Thymus (tissue), 11 donors: ENCODE data around the gene OTUD5. TPM values are rescaled to one million over a fixed set of nuclear protein-coding genes. Genes with fewer than 3 reads are reported as not detected.

Experiments used
- DNase-seq, 9 donors: peaks; one replicate each; pipeline ENCODE4 v3.0.0-alpha.2; 2013; ENCODE audit warnings: low spot score in 9 of 9, low read depth in 6 of 9, missing footprints in 1 of 9
- H3K27ac ChIP-seq, 2 donors: one replicate each; pipeline ENCODE4 v1.5.1; 2013; ENCODE audit warnings: control low read depth in 1 of 2, low read depth in 1 of 2, low read length in 1 of 2, mild to moderate bottlenecking in 1 of 2, moderate library complexity in 1 of 2
- H3K27me3 ChIP-seq, 2 donors: one replicate each; pipeline ENCODE4 v1.5.1; 2013; ENCODE audit warnings: low read length in 1 of 2; ENCODE audit not compliant: control insufficient read depth in 2 of 2, insufficient read depth in 1 of 2
- H3K36me3 ChIP-seq, 2 donors: one replicate each; pipeline ENCODE4 v1.5.1; 2013; ENCODE audit warnings: low read length in 1 of 2, mild to moderate bottlenecking in 1 of 2, moderate library complexity in 1 of 2; ENCODE audit not compliant: control insufficient read depth in 2 of 2, insufficient read depth in 2 of 2
- H3K4me1 ChIP-seq, 2 donors: one replicate each; pipeline ENCODE4 v1.5.1; 2013; ENCODE audit warnings: low read length in 2 of 2; ENCODE audit not compliant: control insufficient read depth in 2 of 2, insufficient read depth in 2 of 2
- H3K4me3 ChIP-seq, 2 donors: one replicate each; pipeline ENCODE4 v1.5.1; 2013; ENCODE audit warnings: low read length in 2 of 2, control low read depth in 1 of 2, mild to moderate bottlenecking in 1 of 2
- H3K9me3 ChIP-seq, 2 donors: one replicate each; pipeline ENCODE4 v1.5.1; 2013; ENCODE audit warnings: low read length in 1 of 2, mild to moderate bottlenecking in 1 of 2; ENCODE audit not compliant: control insufficient read depth in 2 of 2, insufficient read depth in 1 of 2
- WGBS: extraction: QIAGEN DNeasy Blood & Tissue Kit; methylation state at CpG from one replicate; pipeline ENCODE4 v1.1.7; 2013; 5-methylcytosine and 5-hydroxymethylcytosine counted together
- polyA plus RNA-seq: library from polyadenylated mRNA; stranded (reverse); fragments of 200-250 nt; gene quantifications from one replicate; pipeline ENCODE4 v1.2.3, GENCODE V29; 2013
- total RNA-seq: library from RNA; stranded (reverse); fragments of 120-200 nt; gene quantifications from one replicate; pipeline ENCODE4 v1.2.4, GENCODE V29; 2013
- donor health status: healthy.

OTUD5 gene
- total and polyA plus RNA-seq, 2 donors, result 28.8 to 62.4 TPM

GRCh38 chrX:48968377-48968776 lies 11.0 kb upstream of the OTUD5 start:
- WGBS, result 97% methylated on average over 1 of the region's 1 CpG
- Histone ChIP-seq H3K27ac (no peak overlapping the region), H3K36me3 (no peaks in the 10 kb centered on the region), H3K4me3 (no peak overlapping the region), H3K9me3 (no peaks in the 10 kb centered on the region), H3K4me1 (peaks cover 3 to 12% of the 10 kb centered on the region in 2 donors), H3K27me3 (peaks cover 0 to 12% of the 10 kb centered on the region in 2 donors)
- DNase-seq, result no peak

DNA sequence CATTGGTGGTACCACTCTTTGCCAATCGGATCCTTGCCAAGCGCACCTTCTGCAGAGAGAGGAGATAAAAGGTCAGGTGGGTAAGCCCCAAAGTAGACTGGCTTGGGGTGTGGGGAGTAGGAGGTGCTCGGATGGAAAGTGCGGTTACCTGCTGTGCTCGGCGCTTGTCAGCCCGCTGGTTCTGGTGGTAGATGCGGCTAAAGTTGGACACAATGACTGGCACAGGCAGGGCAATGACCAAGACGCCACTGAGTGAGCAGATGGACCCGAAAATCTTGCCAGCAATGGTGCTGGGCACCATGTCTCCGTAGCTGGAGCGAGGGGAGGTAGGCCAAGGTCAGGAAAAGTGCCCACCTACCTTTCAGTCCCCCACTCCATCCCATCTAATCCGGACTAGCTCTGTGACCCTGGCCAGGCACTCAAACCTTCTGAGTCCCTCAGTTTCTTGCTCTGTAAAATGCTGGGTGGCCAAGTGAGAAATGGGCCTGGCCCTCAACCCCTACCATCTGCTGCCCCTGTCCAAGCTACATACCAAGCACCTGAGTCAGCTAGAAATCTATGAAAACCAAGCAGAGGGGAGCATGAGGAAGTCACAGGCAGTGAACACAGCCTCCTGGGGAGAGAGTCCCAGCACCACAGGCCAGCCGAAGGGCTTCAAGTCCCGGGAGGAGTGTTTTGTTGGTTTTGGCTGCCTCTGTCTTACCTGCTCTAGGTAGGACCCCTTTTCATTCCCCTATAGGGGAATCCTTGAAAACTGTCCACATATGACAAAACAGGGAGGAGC lies 9.6 kb upstream of the OTUD5 start:
- Histone ChIP-seq H3K27ac (no peak overlapping the region), H3K4me3 (no peak overlapping the region), H3K9me3 (no peaks in the 10 kb centered on the region), H3K36me3 (no peaks in the 10 kb centered on the region), H3K27me3 (peaks cover 0 to 10% of the 10 kb centered on the region in 2 donors), H3K4me1 (peaks cover 0 to 8% of the 10 kb centered on the region in 2 donors)
- 97% methylated on average over 15 of the region's 15 CpGs for WGBS
- DNase-seq, result no peak

DNA sequence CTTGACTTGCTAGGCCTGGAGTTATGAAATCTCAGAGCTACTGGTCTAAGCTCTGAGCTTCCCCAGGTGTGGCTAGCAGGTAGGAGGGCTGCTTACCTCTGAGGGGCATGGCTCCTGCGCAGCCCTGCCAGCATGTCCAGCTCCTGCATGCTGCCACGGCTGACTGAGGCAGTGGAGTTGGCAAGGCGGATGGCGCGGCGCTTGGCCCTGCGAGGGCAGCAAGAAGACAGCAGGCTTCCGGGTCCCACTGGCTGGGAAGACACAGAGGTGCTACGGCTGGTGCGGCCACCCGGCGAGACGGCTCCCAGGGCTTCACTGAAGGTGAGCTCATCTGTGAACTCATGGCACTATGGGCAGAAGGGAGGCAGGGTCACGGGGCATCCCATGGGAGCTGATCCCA lies 8.6 kb upstream of the OTUD5 start:
- no peaks in the 10 kb centered on the region for H3K36me3 ChIP-seq
- H3K4me1 ChIP-seq, result no peaks in the 10 kb centered on the region
- no peaks in the 10 kb centered on the region for H3K27me3 ChIP-seq
- H3K27ac ChIP-seq, result no peak overlapping the region
- H3K4me3 ChIP-seq, result no peak overlapping the region
- WGBS, result 97% methylated on average over 14 of the region's 14 CpGs
- DNase-seq, result no peak
- H3K9me3 ChIP-seq, result no peaks in the 10 kb centered on the region

DNA sequence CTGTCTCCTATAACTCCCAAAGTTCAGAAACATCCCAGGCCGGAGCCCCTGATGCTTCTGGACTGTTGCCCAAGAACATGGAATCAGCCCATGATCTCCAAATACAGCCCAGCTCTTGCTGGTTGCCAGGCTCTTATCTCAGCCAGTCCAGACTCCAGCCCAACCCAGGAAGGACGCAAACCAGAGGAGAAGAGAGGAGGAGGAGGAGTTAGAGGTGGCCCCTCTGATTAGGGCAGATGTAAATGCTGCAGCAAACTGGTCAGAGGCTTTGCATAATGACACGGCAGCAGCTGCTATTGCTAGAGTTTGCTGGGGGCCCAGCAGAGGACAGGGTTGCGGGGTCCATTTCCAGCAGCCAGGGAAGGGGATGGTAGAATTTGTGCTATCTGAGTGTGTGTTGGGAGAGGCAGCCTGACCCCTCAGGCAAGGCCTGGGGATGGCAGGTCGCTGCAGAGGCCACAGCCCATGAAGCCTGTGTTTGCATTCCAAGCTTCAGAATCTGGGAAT lies 4.2 kb upstream of the OTUD5 start:
- WGBS, result 74% methylated on average over 5 of the region's 5 CpGs
- no peak for DNase-seq

GRCh38 chrX:48960291-48960690 lies 2.9 kb upstream of the OTUD5 start:
- H3K36me3 ChIP-seq, result peaks cover 1 to 8% of the 10 kb centered on the region in 2 donors
- DNase-seq, result no peak
- no peak overlapping the region for H3K27ac ChIP-seq
- H3K4me3 ChIP-seq, result no peak overlapping the region
- 91% methylated on average over 2 of the region's 2 CpGs for WGBS
- H3K9me3 ChIP-seq, result peaks cover 0 to 7% of the 10 kb centered on the region in 2 donors
- H3K27me3 ChIP-seq, result no peaks in the 10 kb centered on the region
- H3K4me1 ChIP-seq, result peaks cover 0 to 13% of the 10 kb centered on the region in 2 donors

More for the DNA sequence above, 4.2 kb upstream of the OTUD5 start:
- no peaks in the 10 kb centered on the region for H3K27me3 ChIP-seq
- H3K4me1 ChIP-seq, result peaks cover 0 to 2% of the 10 kb centered on the region in 2 donors
- no peaks in the 10 kb centered on the region for H3K36me3 ChIP-seq
- H3K9me3 ChIP-seq, result peaks cover 0 to 6% of the 10 kb centered on the region in 2 donors
- H3K27ac ChIP-seq, result no peak overlapping the region
- H3K4me3 ChIP-seq, result no peak overlapping the region

- Histone ChIP-seq H3K4me1 (peaks cover 0 to 19% of the 10 kb centered on the region in 2 donors), H3K36me3 (peaks cover 10 to 21% of the 10 kb centered on the region in 2 donors), H3K9me3 (peaks cover 0 to 7% of the 10 kb centered on the region in 2 donors), H3K27me3 (no peaks in the 10 kb centered on the region), H3K27ac (peak overlapping the region; percentile 95 to 99), H3K4me3 (peak overlapping the region; percentile 52 to 67)
- peak in 1 of 9 donors; percentile 51 for DNase-seq
- WGBS, result under 1% methylated on average over 21 of the region's 21 CpGs
Observed at GRCh38 chrX:48958635-48959094, 1.3 kb upstream of the OTUD5 start.

DNA sequence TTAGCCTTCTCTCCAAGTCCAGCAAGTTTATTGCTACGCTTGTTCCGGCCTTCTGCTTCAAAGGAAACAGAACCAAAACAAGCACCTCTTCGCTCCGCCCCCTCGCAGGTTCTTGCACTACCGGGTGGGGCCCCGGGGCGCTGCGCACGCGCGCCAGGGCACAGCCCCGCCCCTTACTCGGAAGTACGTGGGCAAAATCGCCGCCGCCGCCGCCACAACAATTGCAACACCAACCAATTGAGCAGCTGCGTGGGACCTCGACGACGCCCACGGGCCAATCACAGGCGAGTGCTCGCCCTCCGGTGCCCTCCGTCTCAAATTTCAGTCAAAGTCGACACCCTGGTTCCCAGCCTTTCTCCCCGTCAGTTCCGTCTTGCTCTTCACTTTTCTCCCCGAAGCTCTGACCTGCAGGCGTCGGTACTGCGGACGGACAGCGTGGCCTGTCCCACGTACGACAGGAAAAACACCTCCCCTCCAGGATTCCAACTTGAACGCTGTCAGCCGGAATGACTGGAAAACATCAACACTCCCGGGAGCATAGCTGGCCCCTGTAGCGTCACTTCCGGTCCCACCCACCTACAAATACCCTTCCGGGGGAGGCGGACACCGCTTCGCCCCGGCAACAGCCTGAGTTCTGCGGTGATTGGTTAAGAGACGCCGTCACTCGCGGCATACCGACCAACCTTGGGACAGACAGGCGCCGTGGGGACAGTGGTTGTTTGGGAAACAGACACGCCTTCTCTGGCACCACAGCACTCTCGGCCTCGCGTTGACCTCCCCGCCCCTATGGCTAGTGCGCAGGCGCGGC lies 624 bp upstream of the OTUD5 start:
- Histone ChIP-seq H3K36me3 (peaks cover 10 to 21% of the 10 kb centered on the region in 2 donors), H3K4me3 (peak overlapping the region; percentile 67 to 77), H3K27me3 (no peaks in the 10 kb centered on the region), H3K9me3 (peaks cover 0 to 7% of the 10 kb centered on the region in 2 donors), H3K27ac (peak overlapping the region; percentile 99), H3K4me1 (peaks cover 3 to 20% of the 10 kb centered on the region in 2 donors)
- under 1% methylated on average over 66 of the region's 66 CpGs for WGBS
- DNase-seq, result peak; percentile 82 to 96 (median 91)

DNA sequence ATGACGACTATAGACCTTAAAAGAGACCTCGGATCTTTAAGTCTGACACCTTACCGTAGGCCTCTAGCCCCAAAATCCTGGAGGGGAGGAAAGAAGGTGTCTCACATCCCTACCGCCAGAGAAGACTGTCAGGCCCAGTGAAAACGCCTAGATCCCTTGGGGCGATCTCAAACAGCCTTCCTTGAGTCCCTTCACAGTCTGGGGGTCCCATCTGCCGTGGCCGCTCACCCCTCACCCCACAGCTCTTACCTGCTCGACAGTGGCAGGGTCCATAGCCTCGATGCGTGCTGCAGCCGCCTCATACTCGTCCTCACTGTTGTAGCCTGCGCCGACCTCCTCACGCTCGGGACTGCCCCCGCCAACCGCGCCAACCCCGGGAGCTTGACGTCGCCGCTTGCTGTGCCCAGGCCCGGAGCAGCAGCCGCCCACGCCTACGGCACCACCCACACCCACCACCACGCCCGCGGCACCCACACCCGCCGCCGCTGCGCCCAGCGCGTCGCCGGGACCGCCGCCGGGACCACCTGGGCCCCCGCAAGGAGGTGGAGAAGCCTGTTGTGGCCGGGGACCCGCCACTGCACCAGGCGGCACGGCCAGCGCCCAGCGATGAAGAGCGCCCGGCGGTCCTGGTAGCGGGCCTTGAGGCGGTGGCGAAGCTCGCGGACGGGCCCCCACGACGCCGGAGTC lies 536 bp downstream of the OTUD5 start:
- DNase-seq, result no peak
- H3K27me3 ChIP-seq, result no peaks in the 10 kb centered on the region
- H3K27ac ChIP-seq, result peak overlapping the region; percentile 17 to 99
- peak overlapping the region; percentile 64 to 77 for H3K4me3 ChIP-seq
- peaks cover 0 to 7% of the 10 kb centered on the region in 2 donors for H3K9me3 ChIP-seq
- peaks cover 3 to 25% of the 10 kb centered on the region in 2 donors for H3K4me1 ChIP-seq
- WGBS, result 3% methylated on average over 61 of the region's 61 CpGs
- peaks cover 10 to 21% of the 10 kb centered on the region in 2 donors for H3K36me3 ChIP-seq
